Type B pancreatic cell (in vitro differentiated cells): ENCODE results near the gene CAP2. TPM values are rescaled to one million over a fixed set of nuclear protein-coding genes. Genes with fewer than 3 reads are reported as not detected.
"Not testable (repeated sequence)": the region's sequence is repeated elsewhere in the genome, so short reads cannot be mapped to it uniquely, and the experiment has no call there.

Experiments used
- DNase-seq: peaks from one replicate; pipeline ENCODE4 v3.0.0; 2021; ENCODE audit warnings: mixed read lengths; ENCODE audit not compliant: unreplicated experiment; ENCODE audit errors: extremely low spot score
- H3K27ac Mint-ChIP-seq: 2 replicates; pipeline ENCODE4 v1.8.0; 2021; ENCODE audit warnings: mild to moderate bottlenecking, mixed read lengths
- H3K27me3 Mint-ChIP-seq: 2 replicates; pipeline ENCODE4 v1.8.0; 2021; ENCODE audit warnings: mixed read lengths
- H3K36me3 Mint-ChIP-seq: 2 replicates; pipeline ENCODE4 v1.8.0; 2021; ENCODE audit warnings: mixed read lengths
- H3K4me1 Mint-ChIP-seq: one replicate; pipeline ENCODE4 v1.8.0; 2021; ENCODE audit warnings: mixed read lengths; ENCODE audit not compliant: unreplicated experiment
- H3K4me3 Mint-ChIP-seq: 2 replicates; pipeline ENCODE4 v1.8.0; 2021; ENCODE audit warnings: mild to moderate bottlenecking, mixed read lengths
- H3K9me3 Mint-ChIP-seq: 2 replicates; pipeline ENCODE4 v1.8.0; 2021; ENCODE audit warnings: mixed read lengths
- total RNA-seq: library from RNA; stranded (reverse); gene quantifications from 2 replicates; pipeline ENCODE4 v1.2.1, GENCODE V29; 2021; ENCODE audit warnings: low replicate concordance
- TF ChIP-seq, protein P1 (sequence below): fragments of 200-600 bp; sonication (generic); conservative IDR thresholded peaks from 2 replicates; pipeline ENCODE4 v1.5.0; 2021; ENCODE audit warnings: antibody characterized with exemption, mild to moderate bottlenecking

The CAP2 gene
- total RNA-seq, 1 donor from 2014 or later = 9.3 TPM

DNA sequence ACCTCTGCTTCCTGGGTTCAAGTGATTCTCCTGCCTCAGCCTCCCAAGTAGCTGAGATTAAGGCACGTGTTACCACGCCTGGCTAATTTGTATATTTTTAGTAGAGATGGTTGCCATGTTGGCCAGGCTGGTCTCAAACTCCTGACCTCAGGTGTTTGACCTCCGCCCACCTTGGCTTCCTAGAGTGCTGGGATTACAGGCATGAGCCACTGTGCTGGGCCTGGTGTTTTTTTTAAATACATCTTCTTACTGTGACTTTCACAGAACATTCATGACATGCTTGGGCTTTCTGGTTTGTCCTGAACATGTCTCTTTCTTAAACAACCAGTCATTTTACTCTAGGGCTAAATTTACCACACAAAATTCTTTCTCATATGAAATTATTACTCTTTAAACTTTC is 172.0 kb downstream of the CAP2 start:
- peaks cover 8% of the 10 kb centered on the region for H3K9me3 Mint-ChIP-seq
- no peaks in the 10 kb centered on the region for H3K36me3 Mint-ChIP-seq
- DNase-seq = no peak
- H3K27ac Mint-ChIP-seq = no peak overlapping the region
- no peak overlapping the region for H3K4me3 Mint-ChIP-seq
- no peaks in the 10 kb centered on the region for H3K4me1 Mint-ChIP-seq
- no peaks in the 10 kb centered on the region for H3K27me3 Mint-ChIP-seq
- TF ChIP-seq, protein P1, sequence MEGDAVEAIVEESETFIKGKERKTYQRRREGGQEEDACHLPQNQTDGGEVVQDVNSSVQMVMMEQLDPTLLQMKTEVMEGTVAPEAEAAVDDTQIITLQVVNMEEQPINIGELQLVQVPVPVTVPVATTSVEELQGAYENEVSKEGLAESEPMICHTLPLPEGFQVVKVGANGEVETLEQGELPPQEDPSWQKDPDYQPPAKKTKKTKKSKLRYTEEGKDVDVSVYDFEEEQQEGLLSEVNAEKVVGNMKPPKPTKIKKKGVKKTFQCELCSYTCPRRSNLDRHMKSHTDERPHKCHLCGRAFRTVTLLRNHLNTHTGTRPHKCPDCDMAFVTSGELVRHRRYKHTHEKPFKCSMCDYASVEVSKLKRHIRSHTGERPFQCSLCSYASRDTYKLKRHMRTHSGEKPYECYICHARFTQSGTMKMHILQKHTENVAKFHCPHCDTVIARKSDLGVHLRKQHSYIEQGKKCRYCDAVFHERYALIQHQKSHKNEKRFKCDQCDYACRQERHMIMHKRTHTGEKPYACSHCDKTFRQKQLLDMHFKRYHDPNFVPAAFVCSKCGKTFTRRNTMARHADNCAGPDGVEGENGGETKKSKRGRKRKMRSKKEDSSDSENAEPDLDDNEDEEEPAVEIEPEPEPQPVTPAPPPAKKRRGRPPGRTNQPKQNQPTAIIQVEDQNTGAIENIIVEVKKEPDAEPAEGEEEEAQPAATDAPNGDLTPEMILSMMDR = no peak

DNA sequence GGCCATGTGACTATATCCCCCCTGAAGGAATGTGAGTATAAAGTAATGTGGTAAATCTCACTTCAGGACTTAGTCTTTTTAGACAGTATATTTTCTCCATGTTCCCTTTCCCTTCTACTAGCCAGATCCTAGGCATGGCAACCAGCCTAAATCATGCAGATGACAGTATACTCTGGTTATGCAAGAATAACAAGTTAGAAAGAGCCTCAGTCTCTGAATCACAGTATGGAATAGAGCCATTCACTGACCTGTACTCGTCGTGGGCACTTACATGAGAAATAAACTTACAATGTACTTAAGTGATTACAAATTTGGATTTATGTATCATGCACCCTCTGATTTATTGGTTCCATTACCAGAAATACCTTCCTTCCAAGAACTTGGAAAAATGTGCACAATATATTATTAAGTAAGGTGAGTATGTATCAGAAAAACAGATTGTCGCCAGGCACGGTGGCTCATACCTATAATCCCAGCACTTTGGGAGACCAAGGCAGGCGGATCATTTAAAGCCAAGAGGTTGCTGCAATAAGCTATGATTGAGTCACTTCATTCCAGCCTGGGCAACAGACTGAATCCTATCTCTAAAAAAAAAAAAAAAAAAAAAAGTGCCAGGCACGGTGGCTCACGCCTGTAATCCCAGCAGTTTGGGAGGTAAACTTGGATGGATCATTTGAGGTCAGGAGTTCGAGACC is 181.6 kb downstream of the CAP2 start:
- peaks cover 3% of the 10 kb centered on the region for H3K36me3 Mint-ChIP-seq
- TF ChIP-seq, protein P1 = no peak

DNA sequence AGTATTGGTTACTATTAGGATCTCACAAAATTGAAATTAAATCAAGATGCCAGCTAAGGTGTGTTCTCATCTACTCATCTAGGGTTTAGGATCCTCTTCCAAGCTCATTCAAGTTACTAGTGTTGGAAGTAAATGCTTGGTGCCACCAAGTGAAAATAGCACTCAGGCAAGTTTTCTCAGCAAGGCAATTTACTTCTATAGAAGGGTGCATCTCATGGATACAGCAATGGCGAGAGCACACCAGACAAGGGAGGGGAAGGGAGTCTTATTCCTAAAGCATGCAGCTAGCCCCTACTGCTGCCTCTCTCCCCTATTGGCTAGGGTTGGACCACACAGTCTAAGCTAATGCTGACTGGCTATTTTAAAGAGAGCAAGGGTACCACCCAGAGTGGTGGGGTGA is 183.7 kb downstream of the CAP2 start:
- TF ChIP-seq, protein P1 = no peak
- H3K36me3 Mint-ChIP-seq = peaks cover 3% of the 10 kb centered on the region
- no peak overlapping the region for H3K4me3 Mint-ChIP-seq
- no peak overlapping the region for H3K27ac Mint-ChIP-seq
- no peaks in the 10 kb centered on the region for H3K4me1 Mint-ChIP-seq
- peaks cover 3% of the 10 kb centered on the region for H3K27me3 Mint-ChIP-seq
- H3K9me3 Mint-ChIP-seq = peaks cover 14% of the 10 kb centered on the region
- no peak for DNase-seq

More for the DNA sequence above, 181.6 kb downstream of the CAP2 start:
- Mint-ChIP-seq H3K27me3 (peaks cover 3% of the 10 kb centered on the region), H3K4me3 (no peak overlapping the region), H3K27ac (no peak overlapping the region), H3K9me3 (peaks cover 9% of the 10 kb centered on the region), H3K4me1 (no peaks in the 10 kb centered on the region)
- DNase-seq = no peak

DNA sequence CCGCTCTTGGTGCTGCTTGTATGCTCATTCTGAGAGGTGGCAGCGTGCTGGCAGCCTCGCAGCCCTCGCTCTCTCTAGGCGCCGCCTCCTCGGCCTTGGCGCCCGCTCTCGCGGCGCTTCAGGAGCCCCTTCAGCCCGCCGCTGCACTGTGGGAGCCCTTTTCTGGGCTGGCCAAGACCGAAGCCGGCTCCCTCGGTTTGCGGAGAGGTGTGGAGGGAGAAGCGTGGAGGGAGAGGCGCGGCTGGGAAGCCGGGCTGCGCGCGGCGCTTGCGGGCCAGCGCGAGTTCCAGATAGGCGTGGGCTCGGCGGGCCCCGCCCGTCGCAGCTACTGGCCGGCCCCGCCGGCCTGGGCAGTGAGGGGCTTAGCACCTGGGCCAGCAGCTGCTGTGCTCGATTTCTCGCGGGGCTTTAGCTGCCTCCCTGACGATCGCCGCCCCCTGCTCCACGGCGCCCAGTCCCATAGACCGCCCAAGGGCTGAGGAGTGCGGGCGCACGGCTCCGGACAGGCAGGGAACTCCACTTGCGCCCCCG is 187.2 kb downstream of the CAP2 start:
- TF ChIP-seq, protein P1 = no peak
- Mint-ChIP-seq H3K36me3 (no peaks in the 10 kb centered on the region), H3K4me3 (peak overlapping the region; percentile 83), H3K9me3 (peaks cover 9% of the 10 kb centered on the region), H3K27me3 (no peaks in the 10 kb centered on the region), H3K27ac (no peak overlapping the region), H3K4me1 (peaks cover 5% of the 10 kb centered on the region)
- DNase-seq = no peak

DNA sequence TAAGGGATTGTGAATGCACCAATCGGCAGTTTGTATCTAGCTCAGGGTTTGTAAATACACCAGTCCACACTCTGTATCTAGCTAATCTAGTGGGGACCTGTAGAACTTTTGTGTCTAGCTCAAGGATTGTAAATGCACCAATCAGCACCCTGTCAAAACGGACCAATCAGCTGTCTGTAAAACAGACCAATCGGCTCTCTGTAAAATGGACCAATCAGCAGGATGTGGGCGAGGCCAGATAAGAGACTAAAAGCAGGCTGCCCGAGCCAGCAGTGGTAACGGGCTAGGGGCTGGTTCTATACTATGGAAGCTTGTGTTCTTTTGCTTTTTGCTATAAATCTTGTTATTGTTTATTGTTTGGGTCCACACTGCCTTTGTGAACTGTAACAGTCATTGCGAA is 187.9 kb downstream of the CAP2 start:
- DNase-seq, H3K4me1 Mint-ChIP-seq, H3K36me3 Mint-ChIP-seq, H3K27ac Mint-ChIP-seq, H3K27me3 Mint-ChIP-seq, H3K9me3 Mint-ChIP-seq: not testable (repeated sequence)
- H3K4me3 Mint-ChIP-seq = peak overlapping the region; percentile 67

DNA sequence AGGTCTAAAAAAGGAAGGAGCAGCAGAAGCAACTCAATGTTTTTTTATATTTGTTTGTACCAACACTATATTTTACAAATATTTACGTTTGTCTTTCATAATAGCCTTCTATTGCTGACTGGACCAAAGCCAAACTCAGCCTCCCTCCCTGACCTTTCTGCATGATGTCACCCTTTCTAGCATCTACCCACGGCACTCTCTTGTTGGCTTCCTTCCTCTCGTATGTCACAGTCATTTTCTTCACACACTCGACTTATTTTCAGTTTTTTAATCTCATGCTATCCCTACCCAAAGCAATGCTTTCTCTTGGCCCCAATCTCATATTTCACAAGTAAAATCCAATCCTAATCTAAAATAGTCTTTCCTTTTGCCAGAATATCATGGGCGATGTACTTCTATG is 190.4 kb downstream of the CAP2 start:
- no peaks in the 10 kb centered on the region for H3K36me3 Mint-ChIP-seq
- H3K4me3 Mint-ChIP-seq = peak overlapping the region; percentile 1
- H3K9me3 Mint-ChIP-seq = peaks cover 5% of the 10 kb centered on the region
- no peak for DNase-seq
- TF ChIP-seq, protein P1 = no peak
- H3K4me1 Mint-ChIP-seq = peaks cover 5% of the 10 kb centered on the region
- peak overlapping the region; percentile 29 for H3K27ac Mint-ChIP-seq
- no peaks in the 10 kb centered on the region for H3K27me3 Mint-ChIP-seq
